NOMO-1 treated with dmso at 0.1 percent for 144 hours (cell line): Measurements from ENCODE around the gene GPLD1.

Experiments used
- DNase-seq: peaks from one replicate; lab custom pipeline; 2025; ENCODE audit not compliant: unreplicated experiment; lab: John Stamatoyannopoulos, UW

Gene GPLD1

DNA sequence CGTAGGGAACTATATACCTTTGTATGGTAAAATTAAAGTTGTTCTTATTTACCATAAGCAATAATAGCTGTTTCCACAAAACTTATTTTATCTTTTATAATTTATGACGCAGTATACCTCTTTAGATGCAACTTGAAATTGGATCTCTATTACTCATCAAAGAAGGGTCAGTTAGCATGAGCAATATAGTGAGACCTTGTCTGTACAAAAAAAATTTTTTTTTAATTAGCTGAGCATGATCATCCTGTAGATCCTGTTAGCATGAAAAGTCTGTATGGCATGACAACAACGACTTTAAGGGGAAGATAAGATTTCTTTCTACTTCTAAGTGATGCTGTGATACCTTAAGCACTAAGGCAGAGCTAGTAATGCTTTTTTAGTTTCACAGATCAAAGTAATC is 11.3 kb upstream of the GPLD1 start:
- no peak for DNase-seq

DNA sequence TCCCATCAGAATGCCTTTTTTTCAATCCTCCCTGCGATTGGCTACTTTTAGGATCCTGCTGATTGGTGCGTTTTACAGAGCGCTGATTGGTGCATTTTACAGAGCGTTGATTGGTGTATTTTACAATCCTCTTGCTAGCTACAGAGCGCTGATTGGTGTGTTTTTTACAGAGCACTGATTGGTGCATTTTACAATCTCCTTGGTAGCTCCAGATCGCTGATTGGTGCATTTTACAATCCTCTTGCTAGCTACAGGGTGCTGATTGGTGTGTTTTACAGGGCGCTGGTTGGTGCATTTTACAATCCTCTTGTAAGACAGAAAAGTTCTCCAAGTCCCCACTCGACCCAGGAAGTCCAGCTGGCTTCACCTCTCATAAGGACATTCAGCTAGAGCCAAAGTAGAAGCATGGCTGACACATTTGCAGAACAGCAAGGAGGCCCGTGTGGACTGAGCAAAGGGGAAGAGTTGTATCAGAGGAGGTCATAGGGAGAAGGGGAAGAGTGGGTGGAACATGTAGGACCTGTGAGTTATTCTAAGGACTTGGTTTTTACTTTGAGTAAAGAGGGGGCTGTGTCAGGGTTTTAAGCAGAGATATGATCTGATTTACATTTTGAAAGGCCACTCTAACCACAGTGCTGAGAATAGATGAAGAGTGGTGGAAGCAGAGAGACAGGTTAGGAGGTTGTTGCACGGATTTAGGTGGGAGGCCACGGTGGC is 8.0 kb upstream of the GPLD1 start:
- no peak for DNase-seq

DNA sequence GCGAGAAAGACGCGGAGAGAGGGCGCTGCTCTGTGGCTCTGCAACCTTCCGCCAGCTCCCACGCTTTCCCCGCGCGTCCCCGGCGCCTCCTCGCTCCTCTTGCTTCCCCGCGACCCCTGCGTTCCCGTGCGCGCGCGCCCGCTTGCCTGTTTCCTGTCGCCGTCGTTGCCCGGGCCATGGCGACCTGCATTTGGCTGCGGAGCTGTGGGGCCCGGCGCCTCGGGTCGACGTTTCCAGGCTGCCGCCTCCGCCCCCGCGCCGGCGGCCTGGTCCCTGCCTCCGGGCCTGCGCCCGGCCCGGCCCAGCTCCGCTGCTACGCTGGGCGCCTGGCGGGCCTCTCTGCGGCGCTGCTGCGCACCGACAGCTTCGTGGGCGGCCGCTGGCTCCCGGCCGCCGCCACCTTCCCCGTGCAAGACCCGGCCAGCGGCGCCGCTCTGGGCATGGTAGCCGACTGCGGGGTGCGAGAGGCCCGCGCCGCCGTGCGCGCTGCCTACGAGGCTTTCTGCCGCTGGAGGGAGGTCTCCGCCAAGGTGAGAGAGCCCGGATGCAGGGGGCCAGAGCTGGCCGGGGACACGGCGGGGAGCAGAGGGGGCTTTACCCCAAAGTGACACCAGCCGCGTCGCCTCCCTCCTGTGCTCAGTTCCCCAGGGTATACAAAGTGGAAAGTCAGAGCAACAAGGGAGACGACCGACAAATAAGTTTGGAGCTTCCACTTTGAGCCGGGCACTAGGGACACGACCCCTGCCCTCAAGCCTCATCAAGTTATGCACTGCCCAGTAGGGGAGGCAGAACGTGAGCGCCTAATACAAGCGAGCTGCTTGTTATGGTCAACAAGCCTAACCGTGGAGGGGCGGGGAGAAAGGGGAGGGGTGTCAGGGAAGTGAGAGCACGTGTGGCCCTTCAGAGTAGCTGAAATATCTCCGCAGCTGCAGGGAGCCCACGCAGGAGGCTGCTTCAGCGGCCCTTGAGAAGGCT is 5.7 kb upstream of the GPLD1 start, which contains the start of gene ALDH5A1:
ALDH5A1 (plus strand) TSS at position 149 of the 975 bp plus-strand sequence; CDS start at position 177, 28 bp downstream.
- DNase-seq = peak; percentile 71

DNA sequence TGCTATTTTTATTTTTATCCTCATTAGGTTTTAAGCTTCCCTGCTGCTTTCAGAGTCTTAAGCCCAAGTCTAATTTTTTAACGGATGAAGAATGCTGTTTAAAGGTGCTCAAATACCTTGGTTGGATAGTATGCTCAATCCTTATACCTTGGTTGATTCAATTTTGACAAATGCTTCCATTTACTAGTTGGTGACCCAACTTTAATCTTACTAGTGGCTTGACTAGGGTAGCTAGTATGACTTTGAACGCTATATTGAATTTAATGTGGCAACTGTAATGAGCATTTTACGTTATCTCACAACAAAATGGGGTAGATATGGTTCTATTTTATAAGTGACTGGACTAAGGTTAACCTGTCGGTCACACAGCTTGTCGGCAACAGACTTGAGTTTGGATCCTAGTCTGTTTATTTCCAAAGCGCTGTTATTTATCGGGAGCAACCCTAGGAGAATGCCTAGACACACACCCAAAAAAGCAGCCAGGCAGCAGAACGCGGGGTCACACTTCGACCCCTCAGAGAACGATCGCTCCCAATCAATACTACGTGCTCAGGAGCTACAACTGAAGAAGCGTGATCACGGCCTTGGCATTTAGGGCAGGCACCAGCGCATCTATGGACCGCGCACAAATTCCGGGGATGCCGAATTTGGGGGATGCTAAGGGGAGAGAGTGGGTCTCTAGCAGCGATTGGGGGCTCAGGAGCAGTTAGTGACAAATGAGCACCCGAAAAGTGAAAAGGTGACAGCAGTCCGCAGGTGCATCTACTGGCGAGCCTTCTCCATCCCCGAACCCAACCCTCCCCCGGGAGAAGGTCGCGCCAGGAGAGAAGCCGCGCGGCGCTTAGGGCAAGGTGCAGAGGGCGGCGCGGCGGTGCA is 4.8 kb upstream of the GPLD1 start:
- no peak for DNase-seq

GRCh38 chr6:24492475-24492874 is 3.1 kb upstream of the GPLD1 start:
- DNase-seq = no peak

DNA sequence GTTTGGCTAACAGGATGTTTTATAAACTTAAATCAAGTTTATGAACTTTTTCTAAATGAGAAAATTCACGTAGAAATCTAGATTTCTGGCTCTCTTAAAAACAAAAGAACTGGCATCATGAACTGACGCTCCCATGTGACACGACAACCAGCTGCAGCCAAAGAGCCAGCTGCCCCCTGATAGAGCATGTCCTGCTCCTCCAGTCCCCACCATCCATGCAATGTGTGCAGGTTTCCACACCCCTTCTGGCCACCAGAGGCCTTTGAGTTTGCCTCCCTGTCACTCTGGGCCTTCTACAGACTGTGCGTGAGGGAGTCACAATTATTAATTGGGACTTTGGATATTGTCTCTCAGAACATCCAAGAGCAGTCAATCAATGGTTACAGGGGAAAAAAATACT is 1.6 kb upstream of the GPLD1 start:
- DNase-seq = no peak

- DNase-seq = no peak
These were observed 503 bp upstream of the GPLD1 start for GRCh38 chr6:24489881-24490280.

DNA sequence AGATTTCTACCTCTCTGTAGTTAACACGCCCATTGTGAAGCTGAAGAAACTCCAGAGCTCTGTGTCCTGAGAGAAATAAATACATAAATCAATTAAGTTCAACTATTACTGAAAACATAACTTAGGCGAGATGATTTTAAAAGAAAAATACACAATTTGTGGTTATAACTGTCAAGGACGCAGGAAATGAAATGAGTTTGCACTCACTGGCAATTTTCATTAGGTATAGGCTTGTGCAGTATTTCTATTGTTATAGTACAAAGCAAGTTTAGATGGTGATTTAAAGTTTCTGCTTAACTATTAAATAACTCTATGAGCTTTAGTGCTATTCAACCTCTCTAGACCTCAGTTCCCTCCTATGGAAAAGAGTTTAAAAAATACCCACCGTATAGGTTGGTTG is 3.3 kb downstream of the GPLD1 start:
- no peak for DNase-seq

GRCh38 chr6:24484657-24485323 is 4.6 kb downstream of the GPLD1 start:
- no peak for DNase-seq

DNA sequence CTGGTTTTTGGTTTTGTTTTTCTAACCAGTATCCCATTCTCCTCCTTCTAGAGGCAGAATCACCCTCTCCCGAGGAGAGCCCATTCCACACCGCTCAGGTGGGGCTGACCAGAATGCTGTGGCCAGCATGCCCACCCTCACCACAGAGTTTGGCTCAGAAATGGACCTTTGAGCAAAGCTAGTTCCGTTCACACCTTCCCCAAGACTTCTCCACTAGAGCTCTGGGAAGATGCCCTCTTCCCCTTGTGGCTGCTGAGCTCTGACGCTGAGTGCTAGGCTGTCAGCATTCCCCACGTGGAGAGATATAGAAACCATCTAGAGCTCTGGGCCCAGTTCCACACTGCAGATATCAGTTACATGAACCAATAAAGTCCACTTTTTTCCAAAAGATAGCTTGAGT is 7.9 kb downstream of the GPLD1 start:
- DNase-seq = no peak

GRCh38 chr6:24480705-24481104 is 8.7 kb downstream of the GPLD1 start:
- no peak for DNase-seq

DNA sequence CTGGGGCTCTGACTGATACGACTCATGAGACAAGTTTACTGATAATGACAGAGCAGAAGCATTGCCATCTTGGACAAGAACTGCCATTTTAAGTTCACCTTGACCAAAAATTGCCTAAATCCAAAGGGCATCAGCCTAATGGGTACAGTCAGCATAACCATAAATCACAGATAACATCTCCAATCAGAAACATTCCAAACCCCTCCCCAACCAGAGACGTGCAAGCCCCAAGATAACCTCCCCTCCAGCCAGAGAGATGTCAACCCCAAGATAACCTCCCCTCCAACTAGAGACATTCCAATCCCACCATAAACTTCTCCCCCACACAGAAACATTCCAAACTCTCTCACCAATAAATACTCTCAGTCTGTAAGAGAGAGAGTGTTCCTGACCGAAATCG is 10.5 kb downstream of the GPLD1 start:
- no peak for DNase-seq

- DNase-seq = no peak
These were observed 12.3 kb downstream of the GPLD1 start for GRCh38 chr6:24477070-24477469.

DNA sequence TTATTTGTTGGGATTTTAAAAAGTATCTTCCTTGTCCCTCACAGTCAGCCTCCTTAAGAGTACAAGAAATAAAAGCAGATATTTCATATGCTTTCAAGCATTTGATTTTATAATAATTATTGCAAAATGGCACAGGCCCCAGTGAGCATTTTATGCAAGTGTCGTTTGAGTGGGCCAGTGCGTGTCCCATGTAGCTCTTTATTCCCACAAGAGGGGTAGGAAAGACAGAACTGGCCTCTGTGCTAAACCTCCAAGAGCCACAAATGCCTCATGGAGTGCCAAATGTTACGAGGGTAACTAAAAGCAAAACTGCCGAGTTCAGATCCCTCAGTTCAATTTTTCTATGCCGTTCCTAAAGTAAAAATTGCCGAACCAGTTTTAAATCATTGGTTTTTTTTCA is 12.7 kb downstream of the GPLD1 start:
- no peak for DNase-seq

DNA sequence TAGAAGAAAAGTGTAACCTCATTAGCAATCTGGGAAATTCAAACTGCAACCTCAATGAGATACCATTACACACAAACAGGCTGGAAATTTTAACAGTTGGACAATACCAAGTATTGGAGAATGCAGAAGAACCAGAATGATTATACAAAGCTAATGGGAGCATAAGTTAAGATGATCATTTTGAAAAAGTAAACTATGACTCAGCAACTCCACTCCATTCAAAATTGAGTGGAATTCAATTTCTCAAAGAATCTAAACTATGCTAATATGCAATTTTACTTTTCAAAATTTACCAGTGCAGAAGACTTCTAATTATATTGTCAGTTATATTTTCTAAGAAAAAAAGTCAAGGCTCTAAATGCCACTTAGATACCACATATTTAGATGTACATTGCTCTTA is 17.2 kb downstream of the GPLD1 start:
- no peak for DNase-seq

DNA sequence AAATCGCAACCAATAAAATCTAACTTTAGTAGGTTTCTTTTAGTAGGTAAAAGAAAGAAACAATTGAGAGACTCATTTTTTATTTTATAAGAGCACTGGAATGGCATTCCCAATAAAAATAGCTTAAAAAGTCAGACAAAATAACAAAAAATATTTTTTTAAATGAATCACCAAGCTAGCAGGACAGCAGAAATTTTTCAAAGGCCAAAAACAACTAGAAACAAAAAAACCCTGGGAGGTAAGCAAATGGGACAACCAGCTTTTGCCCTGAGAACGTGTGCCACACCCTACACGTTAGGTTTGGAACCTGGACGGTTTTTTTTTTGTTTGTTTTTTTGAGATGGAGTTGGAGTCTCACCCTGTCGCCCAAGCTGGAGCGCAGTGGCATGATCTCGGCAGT is 19.6 kb downstream of the GPLD1 start:
- DNase-seq = no peak

- no peak for DNase-seq
These were observed 24.9 kb downstream of the GPLD1 start for GRCh38 chr6:24464253-24465038.

- no peak for DNase-seq
These were observed 28.4 kb downstream of the GPLD1 start for GRCh38 chr6:24460966-24461365.

DNA sequence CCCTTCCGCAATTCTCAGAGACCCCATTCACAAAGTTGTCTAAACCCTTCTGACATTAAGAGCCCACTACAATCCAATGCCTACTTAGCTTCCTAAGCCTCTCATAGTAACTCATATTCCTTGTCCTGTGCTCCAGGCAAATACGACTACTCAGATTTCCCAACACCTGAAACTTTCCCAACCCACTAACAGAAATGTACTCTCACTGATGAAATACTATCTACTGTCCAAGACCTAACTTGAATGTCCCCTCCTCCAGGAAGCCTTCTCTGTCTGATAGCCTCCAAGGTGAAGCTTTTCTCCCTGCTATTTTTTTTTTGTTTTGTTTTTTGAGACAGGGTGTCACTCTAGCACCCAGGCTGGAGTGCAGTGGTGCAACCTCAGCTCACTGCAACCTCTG is 30.4 kb downstream of the GPLD1 start:
- no peak for DNase-seq

GRCh38 chr6:24458134-24458533 is 31.2 kb downstream of the GPLD1 start:
- DNase-seq = peak; percentile 7
